Germinal center (tissue), 1 donor: ENCODE data around the gene HIBCH.
"Not testable (repeated sequence)": the region's sequence is repeated elsewhere in the genome, so short reads cannot be mapped to it uniquely, and the experiment has no call there.

Experiments
- DNase-seq: peaks from one replicate; pipeline ENCODE4 v3.0.0; 2012; ENCODE audit warnings: mixed read lengths, low spot score

The HIBCH gene

DNA sequence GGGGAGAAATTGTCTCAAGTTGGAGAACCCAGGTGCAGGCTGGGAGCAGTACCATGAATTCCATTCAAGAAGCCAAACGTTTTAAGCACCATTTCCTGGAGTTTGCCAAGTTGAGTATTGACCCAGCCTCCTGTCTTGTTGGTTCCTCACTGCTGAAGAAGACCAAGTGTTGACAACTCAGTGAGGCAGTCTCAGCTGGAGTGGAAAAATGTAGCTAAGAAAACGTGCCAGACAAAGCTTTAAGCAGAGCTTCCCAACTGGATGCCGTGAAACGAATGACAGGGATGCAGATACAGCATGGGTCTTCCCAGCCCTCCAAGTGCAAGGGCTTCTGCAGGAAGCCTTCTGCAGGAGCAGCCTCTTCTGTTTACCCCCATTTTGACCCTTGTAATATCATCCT, 23.0 kb upstream of the HIBCH start:
- DNase-seq, result no peak

GRCh38 chr2:190340369-190340768, 20.7 kb upstream of the HIBCH start:
- no peak for DNase-seq

- no peak for DNase-seq
These were observed 19.8 kb upstream of the HIBCH start for GRCh38 chr2:190339394-190339793.

GRCh38 chr2:190338453-190338852, 18.8 kb upstream of the HIBCH start:
- no peak for DNase-seq

GRCh38 chr2:190336420-190336819, 16.8 kb upstream of the HIBCH start:
- no peak for DNase-seq

- DNase-seq, result not testable (repeated sequence)
These were observed 16.0 kb upstream of the HIBCH start for GRCh38 chr2:190335584-190335983.

DNA sequence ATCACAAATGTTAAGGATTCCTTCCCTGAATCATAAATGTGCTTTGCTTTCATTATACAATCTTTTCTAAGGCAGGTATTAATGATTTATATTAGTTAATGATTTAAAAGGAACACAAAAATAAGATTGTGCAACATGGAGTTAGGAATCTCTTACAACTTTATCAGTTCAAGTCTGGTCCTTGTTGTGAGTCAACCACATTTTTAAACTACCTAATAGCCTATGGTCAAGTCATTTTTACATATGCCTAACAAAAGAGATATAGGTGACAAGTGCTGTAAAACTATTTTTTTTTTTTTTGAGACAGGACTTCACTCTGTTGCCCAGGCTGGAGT, 15.6 kb upstream of the HIBCH start:
- no peak for DNase-seq

GRCh38 chr2:190334479-190335224, 15.0 kb upstream of the HIBCH start:
- DNase-seq, result no peak

DNA sequence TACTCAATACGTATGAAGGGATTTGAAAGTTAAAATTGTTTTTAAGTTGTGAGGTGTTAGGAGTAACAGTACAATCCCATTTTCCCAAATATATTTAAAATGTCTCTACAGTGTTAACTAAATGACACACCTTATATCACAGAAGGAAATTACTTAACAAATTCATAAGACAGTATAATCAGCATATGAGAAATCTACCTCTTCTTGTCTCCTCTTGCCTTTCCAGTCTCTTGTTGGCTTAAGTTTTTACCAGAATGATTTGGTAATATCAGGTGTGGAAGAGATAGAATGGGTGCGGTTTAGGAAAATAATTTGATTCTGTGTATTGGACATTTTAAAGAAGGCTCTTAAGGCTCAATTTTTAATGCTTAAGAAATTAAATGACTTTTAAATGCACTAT, 14.3 kb upstream of the HIBCH start:
- DNase-seq, result no peak

GRCh38 chr2:190333395-190333794, 13.8 kb upstream of the HIBCH start:
- no peak for DNase-seq

DNA sequence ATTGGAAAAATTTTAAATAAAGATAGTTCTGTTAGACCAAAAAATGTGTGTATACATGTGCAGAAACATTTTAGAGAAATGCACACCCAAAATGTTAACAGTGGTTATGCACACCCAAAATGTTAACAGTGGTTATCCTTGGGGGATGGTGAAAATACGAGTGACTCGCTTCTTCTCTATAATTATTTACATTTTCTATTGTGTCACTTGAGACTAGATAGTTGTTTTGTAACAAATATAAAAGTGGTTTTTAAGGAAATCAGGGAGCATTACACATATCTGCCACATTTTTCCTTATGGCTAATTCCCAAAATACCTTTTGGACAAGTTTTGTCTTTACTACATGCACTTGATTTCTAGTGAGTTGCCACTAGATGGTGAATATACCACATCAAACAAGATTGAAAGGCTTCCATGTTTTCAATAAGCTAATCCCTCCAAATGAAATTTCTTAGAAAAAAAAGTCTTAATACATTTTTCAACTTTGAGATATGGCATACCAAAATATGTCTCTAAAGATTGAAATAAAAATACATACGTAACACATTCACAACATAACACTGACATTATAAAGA, 9.0 kb upstream of the HIBCH start:
- no peak for DNase-seq

DNA sequence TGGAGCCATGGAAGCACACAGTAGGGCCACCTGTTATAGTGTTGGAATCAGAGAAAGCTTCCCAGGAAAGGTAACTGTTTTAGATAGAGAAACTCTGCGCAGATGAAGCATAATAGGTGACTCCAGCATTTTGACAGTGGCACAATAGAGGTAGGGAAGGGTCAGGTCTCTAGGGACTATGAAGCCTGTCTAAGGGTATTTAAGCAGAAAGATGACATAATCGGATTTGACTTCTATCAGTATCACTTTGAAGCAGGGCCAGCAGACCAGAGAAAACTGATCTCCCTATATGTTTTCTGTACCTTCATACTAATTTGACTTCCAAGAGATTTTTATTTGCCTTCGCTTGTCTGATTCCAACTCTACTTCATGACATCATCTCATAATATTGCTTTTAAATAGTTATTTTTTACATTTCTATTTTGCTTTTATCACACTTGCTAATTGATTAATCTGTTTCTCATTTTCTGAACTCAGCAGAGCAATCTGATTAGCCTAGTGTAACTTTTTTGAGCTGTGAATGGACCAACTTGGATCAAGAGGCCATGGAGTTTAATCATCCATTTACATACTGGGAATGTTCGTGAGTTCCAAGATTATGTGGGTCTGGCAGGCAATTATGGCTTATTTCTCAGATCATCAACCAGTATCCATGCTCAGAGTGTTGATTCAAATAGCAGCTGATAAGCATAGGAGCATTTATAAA, 8.4 kb upstream of the HIBCH start:
- DNase-seq, result no peak

DNA sequence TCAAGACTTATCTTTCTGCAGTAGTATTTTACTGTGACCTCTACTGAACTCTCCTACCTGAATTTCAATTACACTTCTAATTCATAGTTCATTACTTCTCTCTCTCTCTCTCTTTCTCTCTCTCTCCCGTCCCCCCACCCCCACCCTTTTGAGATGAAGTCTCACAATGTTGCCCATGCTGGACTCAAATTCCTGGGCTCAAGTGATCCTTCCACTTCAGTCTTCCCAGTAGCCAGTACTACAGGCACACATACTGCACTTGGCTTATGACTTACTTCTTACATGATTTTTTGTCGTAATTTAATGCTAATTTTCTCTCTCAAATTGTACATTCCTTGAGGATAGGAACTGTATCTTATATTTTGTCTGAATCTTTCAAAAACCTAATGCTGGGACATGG, 6.0 kb upstream of the HIBCH start:
- no peak for DNase-seq

DNA sequence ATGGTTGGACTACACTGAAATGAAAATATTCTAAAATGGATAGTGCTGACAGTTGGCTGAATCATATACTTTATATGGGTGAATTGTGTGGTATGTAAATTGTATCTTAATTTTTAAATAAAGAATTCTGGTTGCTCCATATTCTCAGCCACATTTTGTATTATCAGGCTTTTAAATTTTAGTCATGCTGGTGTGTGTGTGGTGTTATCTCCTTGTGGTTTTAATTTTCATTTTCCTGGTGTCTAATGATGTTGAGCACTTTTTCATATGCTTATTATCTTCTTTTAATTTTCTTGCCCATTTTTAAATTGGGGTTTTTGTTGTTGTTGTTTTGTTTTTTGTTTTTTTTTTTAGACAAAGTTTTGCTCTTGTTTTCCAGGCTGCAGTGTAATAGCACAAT, 3.8 kb upstream of the HIBCH start:
- no peak for DNase-seq

DNA sequence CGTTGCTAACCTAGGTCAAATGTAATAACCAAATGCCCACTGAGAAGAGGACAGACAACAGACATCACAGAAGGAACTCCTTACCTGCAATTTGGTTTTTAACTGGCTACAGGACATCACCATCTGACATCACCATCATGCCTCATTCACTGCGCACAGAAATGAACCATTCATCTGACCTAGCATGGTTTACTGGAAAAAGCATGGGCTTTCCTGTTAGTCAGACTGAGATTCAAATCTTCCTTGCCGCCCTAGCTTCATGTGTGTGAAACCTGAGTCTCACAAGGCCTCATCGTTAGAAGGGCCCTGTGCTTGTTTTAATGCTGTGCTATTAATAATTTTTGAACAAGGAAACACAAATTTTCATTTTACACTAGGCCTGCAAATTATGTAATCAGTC, 1.1 kb upstream of the HIBCH start:
- DNase-seq, result no peak

DNA sequence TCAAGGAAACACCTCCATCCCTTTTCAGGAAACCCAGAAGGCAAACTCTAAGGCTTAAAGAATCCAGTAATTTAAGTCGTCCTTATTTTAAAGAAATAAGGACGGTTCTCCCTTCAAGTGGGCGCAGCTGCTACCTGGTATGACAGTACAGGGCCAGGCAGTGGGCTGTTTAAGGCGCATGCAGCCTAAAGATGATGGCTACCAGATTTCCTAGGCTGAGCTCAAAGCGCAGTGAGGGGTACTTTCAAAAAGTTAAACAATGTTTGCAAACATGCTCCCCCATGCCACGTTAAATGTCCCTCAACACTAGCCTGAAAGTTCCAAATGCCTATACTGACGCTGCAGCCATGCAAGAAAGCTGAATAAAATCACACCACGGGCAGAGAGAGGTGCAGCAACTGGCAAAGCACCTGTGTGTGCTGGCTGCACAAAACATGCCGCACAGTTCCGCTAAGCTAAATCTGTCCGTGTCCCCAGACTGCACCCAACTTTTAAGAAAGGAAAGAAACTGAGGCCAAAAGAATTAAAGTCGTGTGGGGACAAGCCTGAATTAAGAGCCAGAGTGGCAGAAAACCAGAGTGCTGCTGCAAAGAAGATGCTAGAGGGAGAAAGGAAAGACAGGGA, 583 bp downstream of the HIBCH start:
- DNase-seq, result peak; percentile 38

GRCh38 chr2:190318514-190318913, 1.1 kb downstream of the HIBCH start:
- DNase-seq, result no peak

GRCh38 chr2:190315273-190315672, 4.4 kb downstream of the HIBCH start:
- no peak for DNase-seq

- no peak for DNase-seq
These were observed 5.7 kb downstream of the HIBCH start for GRCh38 chr2:190313880-190314279.

- DNase-seq, result not testable (repeated sequence)
These were observed 7.0 kb downstream of the HIBCH start for GRCh38 chr2:190312635-190313025.

GRCh38 chr2:190311893-190312634, 7.6 kb downstream of the HIBCH start:
- DNase-seq, result no peak

GRCh38 chr2:190308031-190308430, 11.6 kb downstream of the HIBCH start:
- no peak for DNase-seq
